ENCODE results near the gene ZNF724.

- TF ChIP-seq CTCF (IDR thresholded peaks at IDR 0.05) (no peak), EZH2phosphoT487 (IDR thresholded peaks at IDR 0.05) (no peak), EZH2 (IDR thresholded peaks at IDR 0.05) (no peak)
Measured at GRCh38 chr19:23249911-23250649, at the start of gene ZNF724.
